ENCODE results near the gene HDAC4. TPM values are rescaled to one million over a fixed set of nuclear protein-coding genes. Genes with fewer than 3 reads are reported as not detected.

HDAC4 gene
- total and polyA plus RNA-seq, 2 of the 4 experiments (the other 2 are of a cell fraction): 4.1 to 7.2 TPM

DNA sequence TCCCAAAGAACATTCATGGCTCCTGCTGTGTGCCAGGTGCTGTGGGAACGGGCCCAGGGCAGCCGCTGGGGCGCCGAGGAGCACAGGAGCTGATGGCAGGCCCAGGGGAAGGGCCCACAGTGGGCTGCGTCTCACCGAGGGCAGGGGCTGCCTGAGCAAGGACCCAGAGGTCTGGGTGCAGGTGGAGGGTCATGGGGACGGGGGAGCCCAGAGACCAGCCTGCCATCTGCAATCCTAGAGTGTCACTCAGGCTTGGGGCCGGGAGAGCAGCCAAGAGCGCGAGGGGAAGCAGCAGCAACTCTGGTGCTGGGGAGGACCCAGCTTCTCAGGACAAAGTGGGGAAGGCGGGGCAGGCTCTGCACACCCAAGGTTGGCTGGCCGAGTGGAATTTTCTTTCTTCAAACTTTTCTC is 207.4 kb downstream of the HDAC4 start:
- dilution Hi-C loops (cut with HindIII; ENCODE audit: low sequenced_read_pairs, unreplicated experiment): no loop called here
- no peak overlapping the region for H3K23ac ChIP-seq (ENCODE audit: low read depth, low read length)

More for the DNA sequence above, 207.4 kb downstream of the HDAC4 start:
- WGBS, 2 experiments (ENCODE audit: extremely low coverage in 2 of 2, insufficient read length in 1 of 2): 90% methylated on average over 8 of the region's 12 CpGs; no CpG with 5 or more reads in 1 of the 2 experiments
- peaks cover 8% of the 10 kb centered on the region; the same call in 1 of the 2 replicates for H3K9me1 ChIP-seq (ENCODE audit: insufficient read depth, low read length)
- ChIA-PET CTCF (no interaction called here), POLR2A (ENCODE audit: unreplicated experiment) (no interaction called here)
- peaks cover 28% of the 10 kb centered on the region for H3K36me3 ChIP-seq (ENCODE audit: control insufficient read depth, insufficient read depth, low read length)
- H2AFZ ChIP-seq (replicated peaks; ENCODE audit: low read length, poor library complexity): no peak overlapping the region
- H3K79me1 ChIP-seq (ENCODE audit: low read depth in 1 of 2, low read length in 2 of 2): peaks cover 0 to 5% of the 10 kb centered on the region in 2 experiments; a peak in 3 of 4 replicates
- no peak overlapping the region for H3K9ac ChIP-seq (ENCODE audit: low read depth, low read length)
- H2AK9ac ChIP-seq (replicated peaks; ENCODE audit: low read depth, low read length, poor library complexity): no peak overlapping the region
- H4K20me1 ChIP-seq (ENCODE audit: insufficient read depth, low read length): peaks cover 5% of the 10 kb centered on the region
- no peak overlapping the region for H4K91ac ChIP-seq (ENCODE audit: insufficient read depth, low read depth, low read length)
- no peak for TF ChIP-seq RCOR1 (IDR thresholded peaks at IDR 0.05; ENCODE audit: insufficient replicate concordance, low read length)
- TF ChIP-seq, protein P1, sequence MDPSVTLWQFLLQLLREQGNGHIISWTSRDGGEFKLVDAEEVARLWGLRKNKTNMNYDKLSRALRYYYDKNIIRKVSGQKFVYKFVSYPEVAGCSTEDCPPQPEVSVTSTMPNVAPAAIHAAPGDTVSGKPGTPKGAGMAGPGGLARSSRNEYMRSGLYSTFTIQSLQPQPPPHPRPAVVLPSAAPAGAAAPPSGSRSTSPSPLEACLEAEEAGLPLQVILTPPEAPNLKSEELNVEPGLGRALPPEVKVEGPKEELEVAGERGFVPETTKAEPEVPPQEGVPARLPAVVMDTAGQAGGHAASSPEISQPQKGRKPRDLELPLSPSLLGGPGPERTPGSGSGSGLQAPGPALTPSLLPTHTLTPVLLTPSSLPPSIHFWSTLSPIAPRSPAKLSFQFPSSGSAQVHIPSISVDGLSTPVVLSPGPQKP (IDR thresholded peaks at IDR 0.05; ENCODE audit: borderline replicate concordance, low read depth, low read length): no peak
- no peak for TF ChIP-seq RAD21 (IDR thresholded peaks at IDR 0.05; ENCODE audit: low read length)
- TF ChIP-seq CHD1 (IDR thresholded peaks at IDR 0.05; ENCODE audit: low read depth, low read length): no peak
- TF ChIP-seq FOS (IDR thresholded peaks at IDR 0.05; ENCODE audit: low read depth, low read length): no peak
- TF ChIP-seq, protein P2, sequence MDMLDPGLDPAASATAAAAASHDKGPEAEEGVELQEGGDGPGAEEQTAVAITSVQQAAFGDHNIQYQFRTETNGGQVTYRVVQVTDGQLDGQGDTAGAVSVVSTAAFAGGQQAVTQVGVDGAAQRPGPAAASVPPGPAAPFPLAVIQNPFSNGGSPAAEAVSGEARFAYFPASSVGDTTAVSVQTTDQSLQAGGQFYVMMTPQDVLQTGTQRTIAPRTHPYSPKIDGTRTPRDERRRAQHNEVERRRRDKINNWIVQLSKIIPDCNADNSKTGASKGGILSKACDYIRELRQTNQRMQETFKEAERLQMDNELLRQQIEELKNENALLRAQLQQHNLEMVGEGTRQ (IDR thresholded peaks at IDR 0.05; ENCODE audit: low read depth, low read length): no peak
- TF ChIP-seq MAFK (IDR thresholded peaks at IDR 0.05; ENCODE audit: low read depth, low read length): no peak
- TF ChIP-seq NFE2L2 (IDR thresholded peaks at IDR 0.05; ENCODE audit: low read depth, low read length): no peak
- TF ChIP-seq RFX5 (IDR thresholded peaks at IDR 0.05; ENCODE audit: low read depth, low read length): no peak
- TF ChIP-seq, protein P3, sequence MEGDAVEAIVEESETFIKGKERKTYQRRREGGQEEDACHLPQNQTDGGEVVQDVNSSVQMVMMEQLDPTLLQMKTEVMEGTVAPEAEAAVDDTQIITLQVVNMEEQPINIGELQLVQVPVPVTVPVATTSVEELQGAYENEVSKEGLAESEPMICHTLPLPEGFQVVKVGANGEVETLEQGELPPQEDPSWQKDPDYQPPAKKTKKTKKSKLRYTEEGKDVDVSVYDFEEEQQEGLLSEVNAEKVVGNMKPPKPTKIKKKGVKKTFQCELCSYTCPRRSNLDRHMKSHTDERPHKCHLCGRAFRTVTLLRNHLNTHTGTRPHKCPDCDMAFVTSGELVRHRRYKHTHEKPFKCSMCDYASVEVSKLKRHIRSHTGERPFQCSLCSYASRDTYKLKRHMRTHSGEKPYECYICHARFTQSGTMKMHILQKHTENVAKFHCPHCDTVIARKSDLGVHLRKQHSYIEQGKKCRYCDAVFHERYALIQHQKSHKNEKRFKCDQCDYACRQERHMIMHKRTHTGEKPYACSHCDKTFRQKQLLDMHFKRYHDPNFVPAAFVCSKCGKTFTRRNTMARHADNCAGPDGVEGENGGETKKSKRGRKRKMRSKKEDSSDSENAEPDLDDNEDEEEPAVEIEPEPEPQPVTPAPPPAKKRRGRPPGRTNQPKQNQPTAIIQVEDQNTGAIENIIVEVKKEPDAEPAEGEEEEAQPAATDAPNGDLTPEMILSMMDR (conservative IDR thresholded peaks at IDR 0.05; ENCODE audit: low read depth, low read length): no peak
- no peak for TF ChIP-seq CEBPB (IDR thresholded peaks at IDR 0.05; ENCODE audit: low read depth, low read length)
- no peak for TF ChIP-seq MAZ (IDR thresholded peaks at IDR 0.05; ENCODE audit: borderline replicate concordance, low read depth, low read length)
- no peak for TF ChIP-seq SMC3 (IDR thresholded peaks at IDR 0.05; ENCODE audit: low read depth, low read length)
- TF ChIP-seq BHLHE40 (IDR thresholded peaks at IDR 0.05; ENCODE audit: low read depth, low read length): no peak
- no peak for TF ChIP-seq POLR2A (IDR thresholded peaks at IDR 0.05; ENCODE audit: low read depth, low read length)
- ATAC-seq (ENCODE audit: low read depth): no peak
- no TSS peak for BruUV-seq (replicated peaks)
- no peaks in the 10 kb centered on the region for H3K27me3 ChIP-seq (ENCODE audit: control insufficient read depth, insufficient read depth, low read length)
- no peak overlapping the region for H2BK120ac ChIP-seq (ENCODE audit: low read depth, low read length)
- no peak overlapping the region for H4K5ac ChIP-seq (ENCODE audit: low read depth, low read length)
- in situ Hi-C loops (cut with MboI; ENCODE audit: low sequenced_read_pairs): no loop called here
- no peak overlapping the region for H3K18ac ChIP-seq (ENCODE audit: low read depth, low read length)
- intact Hi-C loops (cut with micrococcal nuclease): no loop called here
- no peak overlapping the region for H2BK5ac ChIP-seq (ENCODE audit: low read depth, low read length, poor library complexity, severe bottlenecking)
- H3K27ac ChIP-seq (ENCODE audit: insufficient read depth, low read length): no peak overlapping the region
- no peak overlapping the region for H2AK5ac ChIP-seq (ENCODE audit: low read depth, low read length)
- no peak overlapping the region for H3K56ac ChIP-seq (ENCODE audit: extremely low read depth, insufficient read depth, low read length)
- no peak overlapping the region for H3K4me2 ChIP-seq (ENCODE audit: low read depth, low read length)
- no peak overlapping the region for H2BK15ac ChIP-seq (ENCODE audit: low read depth, low read length)
- H4K8ac ChIP-seq (ENCODE audit: low read depth in 2 of 2, low read length in 2 of 2): no peak overlapping the region
- no peak overlapping the region for H3K14ac ChIP-seq (replicated peaks; ENCODE audit: low read depth, low read length)
- no peak overlapping the region for H3K4me3 ChIP-seq (ENCODE audit: insufficient read depth, low read depth, low read length)
- H2BK20ac ChIP-seq (ENCODE audit: low read depth, low read length): no peak overlapping the region
- no peak for DNase-seq
- H3K4ac ChIP-seq (ENCODE audit: low read depth, low read length): no peak overlapping the region
- peaks cover 7% of the 10 kb centered on the region for H3K9me3 ChIP-seq (ENCODE audit: control insufficient read depth, insufficient read depth, low read length)
- H3K4me1 ChIP-seq (ENCODE audit: control insufficient read depth, insufficient read depth, low read length): no peaks in the 10 kb centered on the region

Data from IMR-90 (cell line).